GM19463 (cell line): ENCODE data around the gene MEIOSIN.
A peak's percentile ranks its signal among the peaks of the same experiment; 100 is the strongest.
"Not testable (repeated sequence)": the region's sequence is repeated elsewhere in the genome, so short reads cannot be mapped to it uniquely, and the experiment has no call there.

Experiments used
- ATAC-seq: cut with Tn5 transposase; IDR thresholded peaks from one replicate; pipeline ENCODE4 v1.9.1; 2021; ENCODE audit warnings: mild to moderate bottlenecking, moderate library complexity; ENCODE audit not compliant: unreplicated experiment

The MEIOSIN gene

GRCh38 chr19:45717131-45717982 is 15.9 kb upstream of the MEIOSIN start:
- ATAC-seq: peak; percentile 89

- ATAC-seq: no peak
Observed at GRCh38 chr19:45717983-45718650, 15.1 kb upstream of the MEIOSIN start.

- not testable (repeated sequence) for ATAC-seq
Observed at GRCh38 chr19:45720065-45720464, 13.2 kb upstream of the MEIOSIN start.

GRCh38 chr19:45728683-45729082 is 4.6 kb upstream of the MEIOSIN start:
- not testable (repeated sequence) for ATAC-seq

- ATAC-seq: no peak
Observed at GRCh38 chr19:45729800-45730290, 3.4 kb upstream of the MEIOSIN start.

- peak; percentile 87 for ATAC-seq
Observed at GRCh38 chr19:45730368-45731288, 2.6 kb upstream of the MEIOSIN start, which contains the start of gene FBXO46. Gene FBXO46, minus strand, starts transcription at chr19:45730896. Its CDS starts 17,401 bp downstream, at chr19:45713495.

- ATAC-seq: no peak
Observed at GRCh38 chr19:45739498-45740439, 6.5 kb downstream of the MEIOSIN start.

GRCh38 chr19:45742969-45743368 is 9.7 kb downstream of the MEIOSIN start:
- ATAC-seq: no peak

GRCh38 chr19:45745606-45746005 is 12.4 kb downstream of the MEIOSIN start:
- ATAC-seq: no peak

GRCh38 chr19:45746866-45747265 is 13.6 kb downstream of the MEIOSIN start:
- ATAC-seq: no peak

GRCh38 chr19:45747513-45747912 is 14.3 kb downstream of the MEIOSIN start:
- no peak for ATAC-seq

- not testable (repeated sequence) for ATAC-seq
Observed at GRCh38 chr19:45751483-45751882, 18.2 kb downstream of the MEIOSIN start.

- no peak for ATAC-seq
Observed at GRCh38 chr19:45752639-45753038, 19.4 kb downstream of the MEIOSIN start.

- ATAC-seq: no peak
Observed at GRCh38 chr19:45753548-45753947, 20.3 kb downstream of the MEIOSIN start.

GRCh38 chr19:45754323-45754722 is 21.1 kb downstream of the MEIOSIN start:
- no peak for ATAC-seq

GRCh38 chr19:45757695-45758094 is 24.5 kb downstream of the MEIOSIN start:
- ATAC-seq: no peak

GRCh38 chr19:45758921-45759320 is 25.7 kb downstream of the MEIOSIN start:
- ATAC-seq: no peak

- ATAC-seq: no peak
Observed at GRCh38 chr19:45761714-45762113, 28.5 kb downstream of the MEIOSIN start.

- no peak for ATAC-seq
Observed at GRCh38 chr19:45762870-45763631, 29.8 kb downstream of the MEIOSIN start.
